SK-N-MC (cell line): ENCODE data around the gene PANK1.

Experiments
- EZH2 ChIP-seq: fragments of 200-600 bp; sonication (generic); IDR thresholded peaks from one replicate; pipeline ENCODE4 v1.6.1; 2017; ENCODE audit warnings: antibody characterized with exemption
- FOXP2 ChIP-seq: optimal IDR thresholded peaks from 2 replicates; pipeline ENCODE3; 2011; ENCODE audit warnings: mild to moderate bottlenecking, moderate library complexity; ENCODE audit not compliant: insufficient read depth; ENCODE audit errors: extremely low read length, control extremely low read depth
- POLR2AphosphoS5 ChIP-seq: IDR thresholded peaks from 2 replicates; pipeline ENCODE4 v1.6.1; 2012; ENCODE audit warnings: mild to moderate bottlenecking, low read depth, low read length, borderline replicate concordance

GRCh38 chr10:89648074-89648473 lies 3.0 kb upstream of the PANK1 start:
- TF ChIP-seq POLR2AphosphoS5, result no peak
- TF ChIP-seq EZH2, result no peak
- TF ChIP-seq FOXP2, result no peak
